HG02884 (cell line): ENCODE data around the gene CNTNAP3B.
"Not testable (repeated sequence)": the region's sequence is repeated elsewhere in the genome, so short reads cannot be mapped to it uniquely, and the experiment has no call there.

ENCODE experiments used
- ATAC-seq: cut with Tn5 transposase; IDR thresholded peaks from one replicate; pipeline ENCODE4 v1.9.1; 2021; ENCODE audit warnings: mild to moderate bottlenecking, moderate library complexity; ENCODE audit not compliant: unreplicated experiment

Gene CNTNAP3B

GRCh38 chr9:42129073-42129729, at the start of gene CNTNAP3B:
Gene CNTNAP3B (minus strand): TSS chr9:42129426. CDS start chr9:42129094, 332 bp downstream.
- not testable (repeated sequence) for ATAC-seq

- not testable (repeated sequence) for ATAC-seq
These were observed 31.1 kb upstream of the CNTNAP3B start for GRCh38 chr9:42160299-42160698.

GRCh38 chr9:42127056-42127841, 2.0 kb downstream of the CNTNAP3B start:
- ATAC-seq: not testable (repeated sequence)

- ATAC-seq: not testable (repeated sequence)
These were observed 8.2 kb downstream of the CNTNAP3B start for GRCh38 chr9:42121007-42121406.

- ATAC-seq: not testable (repeated sequence)
These were observed 33.3 kb downstream of the CNTNAP3B start for GRCh38 chr9:42095929-42096328.

- ATAC-seq: not testable (repeated sequence)
These were observed 44.7 kb downstream of the CNTNAP3B start for GRCh38 chr9:42084559-42084952.

GRCh38 chr9:42083877-42084558, 45.2 kb downstream of the CNTNAP3B start:
- ATAC-seq: not testable (repeated sequence)

- ATAC-seq: not testable (repeated sequence)
These were observed 48.9 kb downstream of the CNTNAP3B start for GRCh38 chr9:42080376-42080775.

- ATAC-seq: not testable (repeated sequence)
These were observed 54.4 kb downstream of the CNTNAP3B start for GRCh38 chr9:42074868-42075267.

GRCh38 chr9:42071026-42071425, 58.2 kb downstream of the CNTNAP3B start:
- not testable (repeated sequence) for ATAC-seq

GRCh38 chr9:42070035-42070799, 59.0 kb downstream of the CNTNAP3B start:
- not testable (repeated sequence) for ATAC-seq

GRCh38 chr9:42053874-42054273, 75.4 kb downstream of the CNTNAP3B start:
- not testable (repeated sequence) for ATAC-seq

- ATAC-seq: not testable (repeated sequence)
These were observed 78.5 kb downstream of the CNTNAP3B start for GRCh38 chr9:42050701-42051100.

- not testable (repeated sequence) for ATAC-seq
These were observed 84.7 kb downstream of the CNTNAP3B start for GRCh38 chr9:42044422-42045010.

- ATAC-seq: not testable (repeated sequence)
These were observed 95.7 kb downstream of the CNTNAP3B start for GRCh38 chr9:42033541-42033940.

GRCh38 chr9:42020639-42021038, 108.6 kb downstream of the CNTNAP3B start:
- not testable (repeated sequence) for ATAC-seq

- not testable (repeated sequence) for ATAC-seq
These were observed 110.9 kb downstream of the CNTNAP3B start for GRCh38 chr9:42018220-42018922.

GRCh38 chr9:42014317-42014716, 114.9 kb downstream of the CNTNAP3B start:
- ATAC-seq: not testable (repeated sequence)

GRCh38 chr9:41991607-41992006, 137.6 kb downstream of the CNTNAP3B start:
- ATAC-seq: not testable (repeated sequence)

- not testable (repeated sequence) for ATAC-seq
These were observed 149.0 kb downstream of the CNTNAP3B start for GRCh38 chr9:41980271-41980670.
